ENCODE measurements around the gene IGSF3. TPM values are rescaled to one million over a fixed set of nuclear protein-coding genes. Genes with fewer than 3 reads are reported as not detected.
A peak's percentile ranks its signal among the peaks of the same experiment; 100 is the strongest.
"Not testable (repeated sequence)": the region's sequence is repeated elsewhere in the genome, so short reads cannot be mapped to it uniquely, and the experiment has no call there.

IGSF3 gene
- total and polyA plus RNA-seq, 10 of the 15 experiments (the other 5 are each of a cell fraction or from before 2014, with no cell fraction given) = 1.4 to 18.0 (median 9.6) TPM

DNA sequence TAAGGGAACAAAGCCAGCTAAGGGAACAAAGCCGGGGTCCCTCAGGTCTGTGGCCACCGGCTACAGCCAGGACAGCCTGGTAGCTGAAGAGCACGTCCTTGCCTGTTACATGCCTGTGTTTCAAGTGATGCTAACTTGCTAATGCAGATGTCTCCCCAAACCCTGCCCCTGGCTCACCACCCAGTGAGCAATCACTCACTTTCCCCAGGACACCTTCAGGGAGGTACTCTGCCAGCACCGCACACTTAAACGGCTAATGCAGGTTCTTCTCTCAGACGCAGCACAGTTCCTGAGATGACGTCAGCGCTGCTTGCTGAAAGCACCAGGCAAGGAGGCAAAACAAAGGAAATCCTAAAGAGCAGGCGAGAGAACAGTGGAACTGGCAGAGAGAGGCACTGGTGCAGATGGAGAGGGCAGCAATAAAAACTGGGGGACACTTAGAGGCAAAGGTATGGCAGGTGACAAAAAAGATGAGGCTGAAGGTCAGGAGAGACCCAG is 20.8 kb downstream of the IGSF3 start:
- H3K9ac ChIP-seq (ENCODE audit: control insufficient read depth, insufficient read depth, low read length); in situ Hi-C loops (cut with MboI); FAIRE-seq; ATAC-seq; BruUV-seq (replicated peaks); H3K4me1 ChIP-seq (ENCODE audit: control insufficient read depth, insufficient read depth, low read length); H3K9me3 ChIP-seq (replicated peaks; ENCODE audit: control insufficient read depth, insufficient read depth, low read length); DNase-seq (ENCODE audit: low read depth, low spot score); RAD21 ChIA-PET (ENCODE audit: unreplicated experiment); H3K4me2 ChIP-seq (ENCODE audit: control insufficient read depth, insufficient read depth); H4K20me1 ChIP-seq (ENCODE audit: control insufficient read depth, insufficient read depth); H3K79me2 ChIP-seq (ENCODE audit: control insufficient read depth, insufficient read depth, low read length); H3K36me3 ChIP-seq (ENCODE audit: control insufficient read depth in 2 of 2, insufficient read depth in 2 of 2, low read length in 1 of 2); H3K4me3 ChIP-seq; H3K27ac ChIP-seq (ENCODE audit: control insufficient read depth, insufficient read depth); POLR2A ChIA-PET; intact Hi-C loops (cut with micrococcal nuclease; ENCODE audit: unreplicated experiment); H2AFZ ChIP-seq (ENCODE audit: control insufficient read depth, low read depth, low read length); H3K27me3 ChIP-seq (replicated peaks in 1 of 2; ENCODE audit: control insufficient read depth in 2 of 2, insufficient read depth in 2 of 2, low read length in 1 of 2): not testable (repeated sequence)
- SMC1A ChIA-PET (ENCODE audit: uncharacterized antibody, unreplicated experiment) = interaction anchor here (1.0 kb wide), 1 partner anchor 19 kb away, joined by 3 read pairs; no protein-coding TSS in a partner anchor
- 29% methylated on average over 9 of the region's 9 CpGs for WGBS (ENCODE audit: insufficient coverage, insufficient replicate concordance, low lambda C conversion rate, missing lambda C conversion rate)
- CTCF ChIA-PET = interaction anchor here (1.8 kb wide), 1 partner anchor 26 kb away, joined by 5 read pairs; no protein-coding TSS in a partner anchor
- TF ChIP-seq CREM (IDR thresholded peaks at IDR 0.05; ENCODE audit: low read depth) (peak; percentile 45; the same call in 1 of the 2 replicates), ATF7 (IDR thresholded peaks at IDR 0.05; ENCODE audit: low read depth) (peak; percentile 86)

DNA sequence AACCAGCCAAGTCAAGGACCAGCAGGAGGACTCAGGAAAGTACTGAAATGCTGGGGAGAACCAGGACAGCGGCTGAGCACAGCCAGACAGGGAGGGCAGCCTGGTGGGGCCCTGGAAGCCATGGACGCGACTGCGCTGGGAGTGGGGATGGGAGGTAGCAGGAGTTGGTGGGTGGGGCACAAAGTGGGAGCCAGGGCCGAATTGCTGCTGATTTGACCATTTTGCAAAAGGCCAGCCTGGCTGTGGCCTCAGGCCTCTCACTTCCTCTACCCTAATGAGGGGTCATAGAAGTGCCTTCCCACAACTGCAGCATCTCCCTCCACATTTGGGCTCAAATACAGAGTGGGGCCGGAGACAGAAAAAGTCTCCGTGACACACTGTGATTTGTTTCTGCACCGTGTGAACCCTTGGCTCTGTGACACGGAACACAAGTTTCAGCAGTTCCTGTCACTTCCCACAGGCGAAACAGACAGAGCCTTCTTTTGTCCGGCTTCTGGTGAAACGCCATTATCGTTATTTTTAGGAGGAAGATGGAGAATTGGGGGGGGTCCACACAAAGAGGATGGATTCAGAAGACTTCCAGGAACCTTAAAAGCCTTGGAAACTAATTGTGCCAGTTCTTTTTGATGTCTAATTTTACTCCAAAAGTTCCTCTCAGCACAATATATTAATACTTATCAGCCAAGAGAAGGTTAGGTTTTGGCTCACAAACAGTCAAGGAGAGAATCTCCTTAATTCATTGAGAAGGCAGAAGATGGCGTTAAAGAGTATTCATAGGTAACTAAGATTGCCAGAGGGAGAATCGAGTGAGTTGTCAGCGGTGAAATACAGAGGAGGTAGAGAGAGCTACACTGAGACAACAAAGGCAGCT is 21.5 kb downstream of the IGSF3 start:
- BruUV-seq (replicated peaks); H3K27ac ChIP-seq (ENCODE audit: control insufficient read depth, insufficient read depth); H4K20me1 ChIP-seq (ENCODE audit: control insufficient read depth, insufficient read depth); in situ Hi-C loops (cut with MboI); H3K79me2 ChIP-seq (ENCODE audit: control insufficient read depth, insufficient read depth, low read length); H3K4me1 ChIP-seq (ENCODE audit: control insufficient read depth, insufficient read depth, low read length); POLR2A ChIA-PET; SMC1A ChIA-PET (ENCODE audit: uncharacterized antibody, unreplicated experiment); intact Hi-C loops (cut with micrococcal nuclease; ENCODE audit: unreplicated experiment); ATAC-seq; H3K9me3 ChIP-seq (replicated peaks; ENCODE audit: control insufficient read depth, insufficient read depth, low read length); H3K27me3 ChIP-seq (replicated peaks in 1 of 2; ENCODE audit: control insufficient read depth in 2 of 2, insufficient read depth in 2 of 2, low read length in 1 of 2); H3K9ac ChIP-seq (ENCODE audit: control insufficient read depth, insufficient read depth, low read length); DNase-seq (ENCODE audit: low read depth, low spot score); H2AFZ ChIP-seq (ENCODE audit: control insufficient read depth, low read depth, low read length); FAIRE-seq; H3K4me2 ChIP-seq (ENCODE audit: control insufficient read depth, insufficient read depth); RAD21 ChIA-PET (ENCODE audit: unreplicated experiment); H3K4me3 ChIP-seq; H3K36me3 ChIP-seq (ENCODE audit: control insufficient read depth in 2 of 2, insufficient read depth in 2 of 2, low read length in 1 of 2): not testable (repeated sequence)
- 54% methylated on average over 16 of the region's 16 CpGs for WGBS (ENCODE audit: insufficient coverage, insufficient replicate concordance, low lambda C conversion rate, missing lambda C conversion rate)
- TF ChIP-seq NR2F1 (conservative IDR thresholded peaks at IDR 0.05) (peak; percentile 73), MTA2 (IDR thresholded peaks at IDR 0.05; ENCODE audit: low read depth) (peak; percentile 56), SPI1 (IDR thresholded peaks at IDR 0.05; ENCODE audit: borderline replicate concordance, insufficient read depth, low read depth, low read length) (peak; percentile 59; the same call in 1 of the 2 replicates), BCL11A (IDR thresholded peaks at IDR 0.05; ENCODE audit: low read depth, low read length) (peak; percentile 22; the same call in 1 of the 2 replicates), IKZF1 (conservative IDR thresholded peaks at IDR 0.05) (0 out of 2 replicates have a peak, but pooled peaks have one; percentile 20)
- CTCF ChIA-PET = interaction anchor here (1.8 kb wide), 1 partner anchor 27 kb away, joined by 5 read pairs; no protein-coding TSS in a partner anchor

DNA sequence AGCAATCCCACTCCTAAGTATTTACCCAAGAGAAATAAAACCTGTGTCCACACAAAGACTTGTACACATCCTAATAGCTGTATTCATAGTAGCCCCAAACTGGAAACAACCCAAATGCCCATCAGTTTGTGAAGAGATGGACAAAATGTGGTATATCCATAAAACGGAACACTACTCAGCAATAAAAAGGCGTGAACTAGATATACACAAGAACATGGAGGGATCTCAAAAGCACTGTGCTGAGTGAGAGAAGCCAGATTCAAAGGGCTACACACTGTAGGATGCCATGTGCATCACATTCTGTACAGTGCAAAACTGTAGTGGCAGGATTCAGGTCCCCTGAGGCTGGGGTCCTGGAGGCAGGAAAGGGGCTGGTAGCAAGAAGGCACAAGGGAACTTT is 22.5 kb downstream of the IGSF3 start:
- DNase-seq (ENCODE audit: low read depth, low spot score); FAIRE-seq; CTCF ChIA-PET; H2AFZ ChIP-seq (ENCODE audit: control insufficient read depth, low read depth, low read length); H3K4me2 ChIP-seq (ENCODE audit: control insufficient read depth, insufficient read depth); in situ Hi-C loops (cut with MboI); intact Hi-C loops (cut with micrococcal nuclease; ENCODE audit: unreplicated experiment); RAD21 ChIA-PET (ENCODE audit: unreplicated experiment); BruUV-seq (replicated peaks); ATAC-seq; H3K27me3 ChIP-seq (replicated peaks in 1 of 2; ENCODE audit: control insufficient read depth in 2 of 2, insufficient read depth in 2 of 2, low read length in 1 of 2); H3K9me3 ChIP-seq (replicated peaks; ENCODE audit: control insufficient read depth, insufficient read depth, low read length); H3K4me3 ChIP-seq; SMC1A ChIA-PET (ENCODE audit: uncharacterized antibody, unreplicated experiment); POLR2A ChIA-PET; H3K79me2 ChIP-seq (ENCODE audit: control insufficient read depth, insufficient read depth, low read length); H3K27ac ChIP-seq (ENCODE audit: control insufficient read depth, insufficient read depth); H3K4me1 ChIP-seq (ENCODE audit: control insufficient read depth, insufficient read depth, low read length); H3K36me3 ChIP-seq (ENCODE audit: control insufficient read depth in 2 of 2, insufficient read depth in 2 of 2, low read length in 1 of 2); H3K9ac ChIP-seq (ENCODE audit: control insufficient read depth, insufficient read depth, low read length); H4K20me1 ChIP-seq (ENCODE audit: control insufficient read depth, insufficient read depth): not testable (repeated sequence)
- 47% methylated on average over 2 of the region's 2 CpGs for WGBS (ENCODE audit: insufficient coverage, insufficient replicate concordance, low lambda C conversion rate, missing lambda C conversion rate)
